Measurements from ENCODE around the gene CTDNEP1.

- TF ChIP-seq CTCF (IDR thresholded peaks at IDR 0.05), result no peak
- no peak for TF ChIP-seq ZFX (IDR thresholded peaks at IDR 0.05; ENCODE audit: borderline replicate concordance)
These were observed 3.0 kb upstream of the CTDNEP1 start for GRCh38 chr17:7254511-7254910.
